Stimulated activated effector memory CD8-positive, alpha-beta T cell treated with anti-CD3 and anti-CD28 coated beads, Interleukin-12 subunit alpha, Interleukin-12 subunit beta, amount 100 ng/mL, for 72 hours (primary cell): ENCODE measurements around the gene CRACR2A.
A peak's percentile ranks its signal among the peaks of the same experiment; 100 is the strongest.

Experiments
- ATAC-seq: fragments of 150-1000 bp; cut with Tn5 transposase; 2 replicates; pipeline ENCODE4 v1.10.0; 2021
- DNase-seq, 2 donors: peaks; one replicate each; pipeline ENCODE4 v3.0.0; 2021 to 2022; ENCODE audit warnings: low spot score in 2 of 2
- H3K27ac Mint-ChIP-seq: one replicate; pipeline ENCODE4 v1.8.0; 2022; ENCODE audit warnings: mild to moderate bottlenecking, mixed read lengths
- H3K36me3 Mint-ChIP-seq: one replicate; pipeline ENCODE4 v1.8.0; 2022; ENCODE audit warnings: mild to moderate bottlenecking, mixed read lengths
- H3K4me1 Mint-ChIP-seq: one replicate; pipeline ENCODE4 v1.8.0; 2022; ENCODE audit warnings: mixed read lengths
- H3K4me3 Mint-ChIP-seq: one replicate; pipeline ENCODE4 v1.8.0; 2022; ENCODE audit warnings: mild to moderate bottlenecking, mixed read lengths
- H3K9me3 Mint-ChIP-seq: one replicate; pipeline ENCODE4 v1.8.0; 2022; ENCODE audit warnings: mixed read lengths

CRACR2A gene

DNA sequence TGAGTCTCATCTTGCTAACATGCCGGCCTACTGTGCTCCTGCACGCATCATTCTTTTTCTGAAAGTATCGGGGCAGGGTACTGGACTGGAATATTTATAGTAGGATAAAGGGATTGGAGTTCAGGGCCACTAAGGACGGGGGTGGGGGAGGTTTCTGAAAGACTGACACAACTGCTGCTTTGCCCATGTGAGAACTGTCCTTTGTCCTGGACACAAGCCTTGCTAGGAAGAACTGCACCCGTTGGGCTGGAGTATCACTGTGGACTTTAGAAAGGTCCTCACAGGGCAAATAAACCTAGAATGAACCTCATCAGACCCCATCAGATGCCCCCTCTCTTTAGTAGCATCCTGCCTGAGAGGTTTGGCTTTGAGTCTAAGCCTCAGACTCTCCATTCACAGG lies 174.4 kb downstream of the CRACR2A start:
- H3K9me3 Mint-ChIP-seq = no peaks in the 10 kb centered on the region
- ATAC-seq = no peak
- no peak overlapping the region for H3K4me3 Mint-ChIP-seq
- H3K36me3 Mint-ChIP-seq = no peaks in the 10 kb centered on the region
- H3K27ac Mint-ChIP-seq = no peak overlapping the region
- DNase-seq = no peak
- no peaks in the 10 kb centered on the region for H3K4me1 Mint-ChIP-seq

DNA sequence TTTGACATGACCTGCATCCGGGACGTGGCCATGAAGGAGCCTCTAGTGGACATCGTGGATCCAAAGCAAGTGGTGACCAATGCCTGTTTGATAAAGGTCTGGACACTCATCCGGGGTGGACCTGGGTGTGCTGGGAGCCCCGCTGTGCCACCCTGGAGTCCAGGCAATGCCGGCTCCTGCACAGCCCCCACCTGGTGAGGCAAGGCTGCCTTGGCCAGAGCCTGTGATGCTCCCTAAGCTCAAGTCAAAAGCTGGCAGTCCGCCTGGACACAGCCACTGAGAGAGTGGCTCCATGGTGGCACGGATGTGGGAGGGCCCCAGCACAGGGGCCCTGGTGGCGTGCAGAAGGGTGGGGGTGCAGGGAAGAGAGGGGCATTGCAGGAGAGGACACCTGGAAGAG lies 176.0 kb downstream of the CRACR2A start:
- ATAC-seq (no peak), DNase-seq (no peak)
- no peak overlapping the region for H3K27ac Mint-ChIP-seq
- H3K4me3 Mint-ChIP-seq = no peak overlapping the region
- H3K9me3 Mint-ChIP-seq = no peaks in the 10 kb centered on the region
- no peaks in the 10 kb centered on the region for H3K4me1 Mint-ChIP-seq
- no peaks in the 10 kb centered on the region for H3K36me3 Mint-ChIP-seq

DNA sequence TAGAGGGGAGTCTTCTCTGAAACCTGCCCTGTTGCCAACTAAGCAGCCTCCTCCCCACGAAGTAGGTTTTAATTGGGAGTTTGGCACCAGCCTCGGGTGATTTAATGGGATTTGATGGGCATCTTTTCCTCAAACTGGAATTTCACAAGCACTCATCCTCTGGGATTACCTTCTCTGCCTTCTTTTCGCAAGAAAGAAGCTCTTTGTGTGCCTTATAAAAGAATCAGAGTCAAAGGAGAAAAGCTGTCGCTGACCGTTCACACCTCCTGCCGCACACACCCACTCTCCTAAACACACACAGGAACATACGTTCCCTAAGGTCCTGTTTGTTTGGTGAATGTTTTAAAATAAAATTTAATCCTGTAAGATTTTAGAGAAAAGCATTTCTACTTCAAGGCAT lies 177.9 kb downstream of the CRACR2A start:
- no peak for DNase-seq
- H3K9me3 Mint-ChIP-seq = no peaks in the 10 kb centered on the region
- no peak for ATAC-seq
- H3K36me3 Mint-ChIP-seq = no peaks in the 10 kb centered on the region
- H3K4me3 Mint-ChIP-seq = no peak overlapping the region
- H3K4me1 Mint-ChIP-seq = no peaks in the 10 kb centered on the region
- H3K27ac Mint-ChIP-seq = no peak overlapping the region

DNA sequence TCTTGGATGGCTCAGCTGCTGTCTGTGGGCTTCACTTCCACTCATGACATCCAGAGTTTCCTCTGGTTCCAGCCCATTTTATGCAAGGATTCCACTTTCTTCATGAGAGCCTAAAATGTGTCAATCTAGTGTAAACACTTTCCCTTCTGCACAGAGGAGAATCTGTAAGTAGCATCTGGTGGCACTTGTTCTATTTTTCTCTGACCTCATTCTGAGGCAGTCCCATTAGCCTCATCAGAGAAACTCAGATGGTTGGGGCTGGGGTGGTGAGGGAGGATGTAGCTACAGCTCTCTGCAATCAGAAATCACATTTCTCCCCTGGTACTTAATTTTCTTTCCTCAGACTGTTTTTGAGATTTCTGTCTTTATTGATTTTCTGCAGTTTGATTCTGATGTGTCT lies 180.3 kb downstream of the CRACR2A start:
- no peaks in the 10 kb centered on the region for H3K4me1 Mint-ChIP-seq

GRCh38 chr12:3571724-3572123 lies 181.2 kb downstream of the CRACR2A start:
- Mint-ChIP-seq H3K9me3 (no peaks in the 10 kb centered on the region), H3K27ac (no peak overlapping the region), H3K36me3 (no peaks in the 10 kb centered on the region), H3K4me1 (no peaks in the 10 kb centered on the region), H3K4me3 (no peak overlapping the region)
- DNase-seq = no peak
- ATAC-seq = no peak

More for the DNA sequence above, 180.3 kb downstream of the CRACR2A start:
- no peaks in the 10 kb centered on the region for H3K9me3 Mint-ChIP-seq
- H3K36me3 Mint-ChIP-seq = no peaks in the 10 kb centered on the region
- no peak for ATAC-seq
- no peak overlapping the region for H3K27ac Mint-ChIP-seq
- no peak for DNase-seq
- no peak overlapping the region for H3K4me3 Mint-ChIP-seq

DNA sequence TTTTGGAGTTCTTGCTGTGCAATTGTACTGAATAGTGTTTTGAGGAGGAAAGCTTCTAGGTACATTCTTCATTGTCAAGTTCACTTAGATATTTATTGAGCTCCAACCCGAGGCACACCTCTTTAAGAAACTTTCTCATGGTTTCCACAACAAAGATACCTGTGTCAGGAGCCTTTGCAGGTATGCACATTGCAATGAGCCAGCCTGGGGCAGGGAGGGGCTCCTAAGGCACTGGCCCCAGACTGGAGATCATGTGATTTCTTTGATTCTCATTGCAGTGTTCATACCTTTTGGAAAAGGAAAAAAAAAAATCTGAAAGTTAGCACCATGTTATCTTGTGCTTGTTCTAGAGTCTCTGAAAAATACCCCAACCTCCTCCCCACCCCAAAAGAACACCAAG lies 181.6 kb downstream of the CRACR2A start:
- Mint-ChIP-seq H3K27ac (no peak overlapping the region), H3K9me3 (no peaks in the 10 kb centered on the region), H3K36me3 (no peaks in the 10 kb centered on the region), H3K4me1 (no peaks in the 10 kb centered on the region), H3K4me3 (no peak overlapping the region)
- ATAC-seq (no peak), DNase-seq (no peak)

DNA sequence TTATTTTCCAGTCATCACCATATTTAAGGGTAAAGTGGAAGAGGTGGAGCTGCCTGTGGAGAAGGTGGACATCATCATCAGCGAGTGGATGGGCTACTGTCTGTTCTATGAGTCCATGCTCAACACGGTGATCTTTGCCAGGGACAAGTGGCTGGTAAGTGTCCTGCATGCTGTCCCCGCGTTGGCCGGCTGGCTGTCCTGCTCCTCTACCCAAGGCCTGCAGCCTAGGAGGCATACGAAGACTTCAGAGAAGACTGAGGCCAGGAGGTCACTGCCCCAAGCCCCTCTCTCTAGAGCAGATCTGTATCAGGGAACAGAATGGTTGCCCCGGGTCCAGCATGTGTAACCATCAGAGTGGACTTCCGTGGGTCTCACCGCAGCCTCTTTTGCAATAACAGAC lies 184.2 kb downstream of the CRACR2A start:
- no peaks in the 10 kb centered on the region for H3K9me3 Mint-ChIP-seq
- H3K4me1 Mint-ChIP-seq = no peaks in the 10 kb centered on the region
- peak; percentile 7 for ATAC-seq
- no peaks in the 10 kb centered on the region for H3K36me3 Mint-ChIP-seq
- no peak overlapping the region for H3K4me3 Mint-ChIP-seq
- DNase-seq = no peak
- no peak overlapping the region for H3K27ac Mint-ChIP-seq

DNA sequence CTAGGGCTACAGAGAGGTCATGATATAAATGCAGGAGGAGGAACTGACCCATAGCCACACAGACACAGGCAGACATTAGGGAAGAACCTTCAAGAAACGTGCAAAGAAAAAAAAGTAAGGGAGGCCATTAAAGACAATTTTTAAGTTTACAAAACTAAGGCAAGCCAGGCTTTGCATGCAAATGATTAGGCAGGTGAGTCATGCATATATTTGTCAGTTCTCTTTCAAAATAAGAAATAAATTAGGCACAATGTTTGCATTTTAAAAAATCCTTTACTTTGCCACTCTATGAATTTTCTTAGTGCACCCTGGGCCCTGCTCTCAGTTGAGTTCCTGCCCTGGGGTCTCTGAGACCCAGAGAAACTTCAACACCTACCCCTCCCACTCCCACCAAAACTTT lies 186.9 kb downstream of the CRACR2A start:
- H3K36me3 Mint-ChIP-seq = no peaks in the 10 kb centered on the region
- H3K4me1 Mint-ChIP-seq = no peaks in the 10 kb centered on the region
- H3K9me3 Mint-ChIP-seq = no peaks in the 10 kb centered on the region
- DNase-seq (no peak), ATAC-seq (no peak)
- no peak overlapping the region for H3K27ac Mint-ChIP-seq
- no peak overlapping the region for H3K4me3 Mint-ChIP-seq
